DMS 273 treated with DMSO at 0.1 percent for 48 hours (cell line): Measurements from ENCODE around the gene OR14I1.
"Not testable (repeated sequence)": the region's sequence is repeated elsewhere in the genome, so short reads cannot be mapped to it uniquely, and the experiment has no call there.

Source experiments
- DNase-seq: peaks from one replicate; lab custom pipeline; 2025; lab: John Stamatoyannopoulos, UW

OR14I1 gene

GRCh38 chr1:248686815-248687214 is 15.8 kb downstream of the OR14I1 start:
- DNase-seq, result no peak

GRCh38 chr1:248681651-248682050 is 20.9 kb downstream of the OR14I1 start:
- DNase-seq, result no peak

- DNase-seq, result no peak
Observed at GRCh38 chr1:248670003-248670402, 32.6 kb downstream of the OR14I1 start.

GRCh38 chr1:248663453-248664328 is 38.9 kb downstream of the OR14I1 start:
- not testable (repeated sequence) for DNase-seq

- DNase-seq, result not testable (repeated sequence)
Observed at GRCh38 chr1:248656797-248657196, 45.8 kb downstream of the OR14I1 start.

- DNase-seq, result not testable (repeated sequence)
Observed at GRCh38 chr1:248655354-248655753, 47.2 kb downstream of the OR14I1 start, which contains the start of gene OR2T27. TSS of gene OR2T27 (minus strand) at chr1:248655528. CDS start at chr1:248650884, 4,644 bp downstream.
